Measurements from ENCODE around the gene CCDC14.
"Not testable (repeated sequence)": the region's sequence is repeated elsewhere in the genome, so short reads cannot be mapped to it uniquely, and the experiment has no call there.

CCDC14 gene

DNA sequence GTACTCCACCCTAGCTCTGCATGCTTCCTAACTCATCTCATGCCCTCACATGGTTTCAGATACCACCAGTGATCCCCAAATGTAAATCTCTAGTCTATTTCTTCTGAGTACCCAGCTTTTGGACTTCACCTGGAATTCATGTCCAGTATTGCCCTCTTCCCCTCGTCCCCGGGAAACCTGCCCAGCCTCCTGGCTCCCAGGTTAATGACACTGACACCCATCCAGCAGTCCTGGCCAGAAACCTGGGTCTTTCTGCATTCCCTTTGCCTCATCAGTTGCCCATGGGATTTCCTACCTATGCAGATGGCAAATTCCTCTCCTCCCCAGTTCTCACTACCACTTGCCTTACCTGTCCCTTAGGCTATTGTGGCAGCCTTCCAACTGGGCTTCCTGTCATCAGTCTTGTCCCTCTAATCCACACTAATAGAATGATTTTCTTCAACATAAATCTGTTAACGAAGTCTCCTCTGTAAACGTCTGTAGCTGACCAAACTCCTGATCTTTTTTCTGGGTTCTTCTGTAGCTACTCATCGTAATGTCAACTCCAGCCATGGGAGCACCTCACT lies 61.6 kb downstream of the CCDC14 start:
- no peak for DNase-seq

DNA sequence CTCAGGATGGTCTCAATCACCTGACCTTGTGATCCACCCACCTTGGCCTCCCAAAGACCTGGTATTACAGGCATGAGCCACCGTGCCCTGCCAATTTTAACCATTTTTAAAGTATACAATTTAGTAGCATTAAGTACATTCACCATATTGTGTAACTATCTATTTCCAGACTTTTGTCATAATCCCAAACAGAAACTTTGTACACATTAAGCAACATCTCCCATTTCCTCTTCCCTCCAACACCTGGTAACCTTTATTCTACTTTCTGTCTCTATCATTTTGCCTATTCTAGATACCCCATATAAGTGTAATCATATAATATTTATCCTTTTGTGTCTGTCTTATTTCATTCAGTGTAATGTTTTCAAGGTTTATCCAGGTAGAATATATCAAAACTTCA lies 68.0 kb downstream of the CCDC14 start:
- no peak for DNase-seq

GRCh38 chr3:123892195-123892594 lies 68.8 kb downstream of the CCDC14 start:
- DNase-seq = no peak

DNA sequence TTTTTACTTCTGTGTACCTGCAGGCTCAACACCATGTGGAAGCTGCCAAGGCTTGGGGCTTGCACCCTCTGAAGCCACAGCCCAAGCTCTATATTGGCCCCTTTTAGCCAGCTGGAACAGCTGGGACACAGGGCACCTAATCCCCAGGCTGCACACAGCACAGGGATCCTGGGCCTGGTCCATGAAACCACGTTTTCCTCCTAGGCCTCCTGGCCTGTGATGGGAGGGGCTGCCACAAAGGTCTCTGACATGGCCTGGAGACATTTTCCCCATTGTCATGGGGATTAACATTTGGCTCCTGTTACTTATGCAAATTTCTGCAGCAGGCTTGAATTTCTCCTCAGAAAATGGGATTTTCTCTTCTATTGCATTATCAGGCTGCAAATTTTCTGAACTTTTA lies 70.0 kb downstream of the CCDC14 start:
- not testable (repeated sequence) for DNase-seq

DNA sequence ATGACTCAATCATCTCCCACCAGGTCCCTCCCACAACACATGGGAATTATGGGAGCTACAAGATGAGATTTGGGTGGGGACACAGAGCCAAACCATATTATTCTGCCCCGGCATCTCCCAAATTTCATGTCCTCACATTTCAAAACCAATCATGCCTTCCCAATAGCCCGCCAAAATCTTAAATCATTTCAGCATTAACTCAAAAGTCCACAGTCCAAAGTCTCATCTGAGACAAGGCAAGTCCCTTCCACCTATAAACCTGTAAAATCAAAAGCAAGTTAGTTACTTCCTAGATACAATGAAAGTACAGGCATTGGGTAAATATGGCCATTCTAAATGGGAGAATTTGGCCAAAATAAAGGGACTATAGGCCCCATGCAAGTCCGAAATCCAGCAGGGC lies 70.9 kb downstream of the CCDC14 start:
- DNase-seq = not testable (repeated sequence)

- DNase-seq = no peak
These were observed 76.0 kb downstream of the CCDC14 start for GRCh38 chr3:123884993-123885392.

DNA sequence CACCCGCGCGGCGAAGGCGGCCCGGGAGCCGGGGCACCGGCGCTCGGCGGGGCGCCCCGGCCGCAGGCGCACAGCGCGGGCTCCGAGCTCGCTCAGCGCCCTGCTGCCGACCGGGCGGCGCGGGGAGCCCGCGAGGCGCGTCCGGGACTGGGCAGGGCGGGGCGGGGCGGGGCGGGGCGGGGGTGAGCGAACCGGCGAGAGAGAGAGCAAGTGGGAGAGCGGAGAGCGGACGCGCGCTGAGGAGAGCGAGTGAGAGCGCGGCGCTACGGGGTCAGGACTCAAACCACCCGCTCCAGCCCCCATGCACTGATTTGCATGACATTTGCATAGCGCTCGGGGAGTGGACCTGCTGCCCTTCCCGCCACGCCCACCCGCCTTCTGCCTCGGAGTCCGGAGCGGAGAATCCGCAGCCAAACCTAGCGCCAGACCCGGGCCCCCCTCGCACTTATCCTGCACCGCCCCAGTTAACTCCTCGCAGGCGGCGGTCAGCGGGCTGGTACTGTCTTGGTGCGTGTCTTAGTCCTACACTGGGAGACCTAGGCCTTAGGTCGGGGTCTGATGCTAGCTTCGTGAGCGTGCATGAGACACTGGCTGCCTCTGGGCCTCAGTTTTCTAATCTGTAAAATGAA lies 76.7 kb downstream of the CCDC14 start, which contains the start of gene MYLK:
TSS of gene MYLK (minus strand) at position 130 of the 629 bp plus-strand sequence. CDS start 90,491 bp downstream, outside the sequence.
- DNase-seq = no peak

DNA sequence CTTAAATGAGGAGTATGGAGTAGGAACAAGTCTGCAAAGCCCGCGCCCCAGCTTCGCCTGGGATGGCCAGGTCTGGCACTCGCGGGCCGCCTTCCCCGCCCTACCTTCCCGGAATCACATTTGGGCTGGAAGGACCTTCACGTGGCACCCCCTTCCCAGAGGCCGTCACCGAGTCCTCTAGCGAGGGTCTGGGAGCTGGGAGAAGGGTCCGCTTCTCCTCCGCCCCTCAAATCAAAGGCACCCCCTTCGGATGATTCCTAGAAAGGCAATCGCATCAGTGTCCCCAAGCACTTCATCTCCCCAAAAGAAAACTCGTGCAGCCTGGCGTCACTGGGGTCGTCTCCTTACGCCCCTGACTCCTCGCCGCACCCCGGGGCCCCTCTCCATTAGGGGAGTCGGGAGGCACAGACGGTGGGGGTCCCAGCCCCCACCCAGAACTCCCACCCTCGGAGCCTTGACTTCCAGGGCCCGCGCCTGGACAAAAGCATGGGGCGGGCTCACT lies 77.3 kb downstream of the CCDC14 start:
- no peak for DNase-seq

GRCh38 chr3:123883111-123883510 lies 77.9 kb downstream of the CCDC14 start:
- DNase-seq = no peak

- DNase-seq = no peak
These were observed 79.3 kb downstream of the CCDC14 start for GRCh38 chr3:123881771-123882170.

DNA sequence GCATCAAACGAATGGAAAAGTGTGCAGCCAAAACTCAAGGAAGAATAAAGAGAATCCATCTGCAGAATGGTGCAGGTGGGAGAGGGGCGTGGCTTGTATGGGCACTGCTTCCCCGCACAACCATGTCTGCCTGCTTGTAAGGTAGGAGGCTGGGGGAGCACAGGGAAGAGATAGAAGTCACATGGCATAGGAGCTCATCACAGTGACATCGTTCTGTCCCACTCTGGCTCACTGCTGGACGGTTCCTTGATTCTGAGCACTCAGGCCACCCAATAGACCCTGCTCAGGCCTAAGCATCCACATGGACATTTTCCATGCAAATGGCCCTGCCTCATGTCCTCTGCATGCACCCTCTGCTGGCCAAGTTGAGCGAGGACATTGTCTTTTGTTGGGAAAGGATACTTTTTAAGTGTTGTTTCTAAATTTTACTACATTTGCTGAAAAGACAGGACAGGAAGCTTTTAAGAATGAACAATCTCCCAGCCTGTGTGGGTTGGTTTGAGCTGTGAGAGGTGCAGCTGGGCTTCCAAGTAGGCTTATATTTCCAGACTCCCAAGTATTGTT lies 79.9 kb downstream of the CCDC14 start:
- no peak for DNase-seq

- no peak for DNase-seq
These were observed 82.2 kb downstream of the CCDC14 start for GRCh38 chr3:123878807-123879206.

GRCh38 chr3:123877965-123878364 lies 83.1 kb downstream of the CCDC14 start:
- no peak for DNase-seq

GRCh38 chr3:123877466-123877865 lies 83.6 kb downstream of the CCDC14 start:
- no peak for DNase-seq

DNA sequence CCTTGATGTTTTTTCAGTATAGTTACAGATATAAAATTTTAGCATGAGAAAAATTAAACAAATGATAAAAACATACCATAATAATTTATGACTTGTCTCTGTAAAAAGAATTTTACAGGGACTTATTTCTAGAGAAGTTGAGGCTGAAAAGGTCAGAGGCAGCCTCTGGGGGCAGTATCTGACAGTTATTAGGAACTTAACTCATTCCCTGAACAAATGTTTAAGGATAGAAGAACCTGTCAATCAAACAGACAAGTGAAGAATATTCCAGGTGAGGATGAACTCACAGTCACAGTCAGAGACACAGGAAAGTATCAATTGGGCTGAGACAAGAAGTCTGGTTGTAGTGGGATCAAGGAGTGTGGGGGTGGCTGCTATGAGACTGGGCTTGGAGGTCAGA lies 84.2 kb downstream of the CCDC14 start:
- DNase-seq = no peak

GRCh38 chr3:123872621-123873020 lies 88.4 kb downstream of the CCDC14 start:
- no peak for DNase-seq

GRCh38 chr3:123871946-123872345 lies 89.1 kb downstream of the CCDC14 start:
- no peak for DNase-seq

- DNase-seq = no peak
These were observed 91.0 kb downstream of the CCDC14 start for GRCh38 chr3:123870033-123870432.

DNA sequence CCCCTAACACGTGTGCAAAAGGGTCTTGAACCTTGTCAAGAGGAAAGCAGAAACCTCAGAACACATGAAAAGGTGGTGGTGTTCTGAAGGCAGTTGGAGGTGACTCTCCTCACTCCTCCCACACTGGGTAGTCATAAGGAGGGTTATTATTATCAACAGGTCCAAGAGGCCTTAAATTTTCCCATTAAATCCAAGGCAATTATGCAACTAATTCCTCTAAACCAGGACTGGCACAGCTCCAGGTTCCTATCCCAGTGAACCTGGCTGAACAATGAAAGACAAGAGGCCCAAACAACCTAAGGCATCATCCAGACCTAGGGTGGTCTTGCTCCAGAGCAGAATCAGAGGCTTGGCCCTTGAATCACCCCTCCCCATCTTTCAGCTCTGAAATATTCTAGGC lies 91.9 kb downstream of the CCDC14 start:
- DNase-seq = no peak

GRCh38 chr3:123864706-123865105 lies 96.3 kb downstream of the CCDC14 start:
- no peak for DNase-seq

Measured in effector CD8-positive, alpha-beta T cell (primary cell).